Heart left ventricle (tissue), 16 donors: Measurements from ENCODE around the gene MAPK14. TPM values are rescaled to one million over a fixed set of nuclear protein-coding genes. Genes with fewer than 3 reads are reported as not detected.

Experiments
- ATAC-seq, 4 donors: fragments of 200-7000 bp; cut with Tn5 transposase; one replicate each; pipeline ENCODE4 v1.9.1; 2020 to 2022; ENCODE audit warnings: moderate library complexity in 4 of 4, mild to moderate bottlenecking in 3 of 4, moderate number of reproducible peaks in 1 of 4
- DNase-seq, 5 donors: peaks; one replicate each; pipeline ENCODE4 v3.0.0-alpha.2; 2020
- H3K27ac ChIP-seq, 12 donors: fragments of 200-600 bp; sonication (generic) in 4 of 12; one replicate each; pipeline versions ENCODE4 v1.5.0 to v1.8.0; 2016 to 2022; ENCODE audit warnings: mild to moderate bottlenecking in 2 of 12
- H3K27me3 ChIP-seq, 9 donors: fragments of 200-600 bp; sonication (generic) in 2 of 9; one replicate each; pipeline versions ENCODE4 v1.5.1 to v1.8.0; 2016 to 2022; ENCODE audit warnings: mild to moderate bottlenecking in 3 of 9
- H3K36me3 ChIP-seq, 9 donors: fragments of 200-600 bp; sonication (generic) in 2 of 9; one replicate each; pipeline versions ENCODE4 v1.5.0 to v1.8.0; 2018 to 2022; ENCODE audit warnings: mild to moderate bottlenecking in 2 of 9
- H3K4me1 ChIP-seq, 12 donors: fragments of 200-600 bp; sonication (generic) in 4 of 12; one replicate each; pipeline versions ENCODE4 v1.5.0 to v1.8.0; 2016 to 2022; ENCODE audit warnings: mild to moderate bottlenecking in 3 of 12
- H3K4me3 ChIP-seq, 12 donors: fragments of 200-600 bp; sonication (generic) in 4 of 12; one replicate each; pipeline versions ENCODE4 v1.5.0 to v1.8.0; 2017 to 2022; ENCODE audit warnings: mild to moderate bottlenecking in 9 of 12, moderate library complexity in 4 of 12
- H3K9me3 ChIP-seq, 12 donors: fragments of 200-600 bp; sonication (generic) in 4 of 12; one replicate each; pipeline versions ENCODE4 v1.5.0 to v1.8.0; 2016 to 2022; ENCODE audit warnings: mild to moderate bottlenecking in 1 of 12
- POLR2A ChIP-seq, 2 donors: fragments of 450-650 bp; IDR thresholded peaks; one replicate each; pipeline ENCODE4 v1.6.1; 2017; ENCODE audit warnings: antibody characterized with exemption in 2 of 2, mild to moderate bottlenecking in 2 of 2, moderate library complexity in 2 of 2
- WGBS, 4 donors: extraction: QIAGEN DNeasy Blood & Tissue Kit in 2 of 4; methylation state at CpG; one replicate each; pipeline versions ENCODE4 v1.1.5 to v1.1.7; 2013 to 2018; 5-methylcytosine and 5-hydroxymethylcytosine counted together
- intact Hi-C, 10 donors: fragments of 100-400 bp; cut with DNase I; formaldehyde crosslinking; loops; one replicate each; pipeline versions ENCODE4 v1.11.1 to v1.14.2; 2022
- polyA plus RNA-seq, 2 donors: library from polyadenylated mRNA; stranded (reverse); fragments of 200-250 nt; gene quantifications; one replicate each; pipeline ENCODE4 v1.2.3, GENCODE V29; 2013
- total RNA-seq, 9 donors: library from RNA; depleted of rRNA in 2 of 9; stranded (reverse); fragments of >200 nt in 2 of 9; fragmentation: NEBNext Ultra II Directional in 3 of 9; extraction: Animal tissue kit (Norgen Biotek cat#: 25700) in 3 of 9; gene quantifications; one replicate each; pipeline versions ENCODE4 v1.1.0 to v1.2.4, GENCODE V29; 2016 to 2023
- TF ChIP-seq, protein P1 (sequence below), 12 donors: fragments of 200-600 bp; sonication (generic) in 4 of 12; IDR thresholded peaks; one replicate each; pipeline versions ENCODE4 v1.5.0 to v1.8.0; 2018 to 2022; ENCODE audit warnings: antibody characterized with exemption in 12 of 12, mild to moderate bottlenecking in 5 of 12
- donor health status: ischemic (EF 13 %, LVEDD 7.1; RV severe dilation, severe dysfunction).
- donor health status: healthy with polysubstance abuse.
- donor health status: DM: no; HTN: yes; CAD: no.
- donor health status: DM: no; HTN: no; CAD: no.
- donor health status: ischemic (EF 25% LVEDD 6.9; RV normal size, moderate dysfunction).
- donor health status: ischemic (EF 25% LVEDD 5.7; RV mildly dilated, moderate dysfunction).
- donor health status: healthy.
- donor health status: DM: yes; HTN: yes; CAD: no.
- donor health status: ischemic (EF 35%, LVEDD 5.7; RV mildly dilated, moderate dysfunction).
- donor health status: nonischemic (EF 11% LVEDD 7.7; RV severe dilation, severe dysfunction).
- donor health status: DM: yes; HTN: yes; CAD: no.
- donor health status: PGD.
- donor health status: ischemic (EF 29% LVEDD 5.4; RV normal size, mild dysfunction).
- donor health status: nonischemic (EF 23%, LVEDD 6.1; RV moderate dilation, normal function).

Gene MAPK14
- total and polyA plus RNA-seq, 11 donors: 7.0 to 46.5 (median 32.3) TPM

DNA sequence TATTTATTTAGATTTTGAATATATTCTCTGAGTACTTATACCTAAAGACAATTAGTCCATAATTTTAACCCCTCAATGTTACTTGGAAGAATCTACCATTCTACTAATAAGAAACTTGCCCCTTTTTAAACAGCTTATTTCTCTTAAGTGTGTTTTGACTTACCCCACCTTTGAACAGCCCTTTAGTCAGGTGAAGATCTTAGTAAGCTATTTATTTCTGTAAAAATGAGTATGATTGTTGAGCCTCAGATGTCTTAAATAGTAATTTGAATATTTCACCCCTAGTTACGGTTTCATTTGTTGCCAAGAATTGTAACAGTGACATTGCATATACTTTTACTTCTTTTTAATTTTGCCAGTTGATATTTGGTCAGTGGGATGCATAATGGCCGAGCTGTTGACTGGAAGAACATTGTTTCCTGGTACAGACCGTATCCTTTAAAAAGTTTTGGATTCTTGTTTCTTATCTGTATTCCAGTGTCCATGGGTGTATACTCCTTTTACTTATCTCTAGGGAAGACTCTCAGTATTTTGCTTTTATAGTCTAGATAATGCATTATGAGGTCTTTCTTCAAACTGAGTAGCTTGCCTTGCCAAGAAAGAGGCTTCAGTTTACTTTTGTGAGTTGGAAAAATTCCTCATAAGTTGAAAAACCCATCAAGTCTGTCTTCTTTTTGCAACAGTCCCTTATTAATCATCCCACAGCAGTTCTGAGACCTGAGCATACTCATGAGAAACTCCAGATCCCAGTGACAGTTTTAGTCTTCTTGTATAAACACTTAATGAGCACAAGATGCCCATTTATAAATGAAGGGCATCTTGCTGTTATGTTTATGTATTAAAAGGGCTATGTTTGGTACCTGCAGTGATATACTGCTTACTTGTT lies 48.8 kb downstream of the MAPK14 start:
- Histone ChIP-seq H3K36me3 (peaks cover 0 to 74% (median 66%) of the 10 kb centered on the region in 9 donors), H3K4me1 (peaks cover 0 to 9% (median 0%) of the 10 kb centered on the region in 12 donors), H3K27ac (peak overlapping the region in 1 of 12 donors; percentile 20), H3K27me3 (no peaks in the 10 kb centered on the region), H3K4me3 (no peak overlapping the region), H3K9me3 (peaks cover 0 to 6% (median 0%) of the 10 kb centered on the region in 12 donors)
- no peak for TF ChIP-seq POLR2A (IDR thresholded peaks at IDR 0.05)
- TF ChIP-seq, protein P1, sequence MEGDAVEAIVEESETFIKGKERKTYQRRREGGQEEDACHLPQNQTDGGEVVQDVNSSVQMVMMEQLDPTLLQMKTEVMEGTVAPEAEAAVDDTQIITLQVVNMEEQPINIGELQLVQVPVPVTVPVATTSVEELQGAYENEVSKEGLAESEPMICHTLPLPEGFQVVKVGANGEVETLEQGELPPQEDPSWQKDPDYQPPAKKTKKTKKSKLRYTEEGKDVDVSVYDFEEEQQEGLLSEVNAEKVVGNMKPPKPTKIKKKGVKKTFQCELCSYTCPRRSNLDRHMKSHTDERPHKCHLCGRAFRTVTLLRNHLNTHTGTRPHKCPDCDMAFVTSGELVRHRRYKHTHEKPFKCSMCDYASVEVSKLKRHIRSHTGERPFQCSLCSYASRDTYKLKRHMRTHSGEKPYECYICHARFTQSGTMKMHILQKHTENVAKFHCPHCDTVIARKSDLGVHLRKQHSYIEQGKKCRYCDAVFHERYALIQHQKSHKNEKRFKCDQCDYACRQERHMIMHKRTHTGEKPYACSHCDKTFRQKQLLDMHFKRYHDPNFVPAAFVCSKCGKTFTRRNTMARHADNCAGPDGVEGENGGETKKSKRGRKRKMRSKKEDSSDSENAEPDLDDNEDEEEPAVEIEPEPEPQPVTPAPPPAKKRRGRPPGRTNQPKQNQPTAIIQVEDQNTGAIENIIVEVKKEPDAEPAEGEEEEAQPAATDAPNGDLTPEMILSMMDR (IDR thresholded peaks at IDR 0.05): no peak
- ATAC-seq (no peak), DNase-seq (no peak)
- WGBS, 4 donors: 85 to 90% (median 88%) methylated on average over 3 of the region's 3 CpGs
- intact Hi-C loops: no loop called here

DNA sequence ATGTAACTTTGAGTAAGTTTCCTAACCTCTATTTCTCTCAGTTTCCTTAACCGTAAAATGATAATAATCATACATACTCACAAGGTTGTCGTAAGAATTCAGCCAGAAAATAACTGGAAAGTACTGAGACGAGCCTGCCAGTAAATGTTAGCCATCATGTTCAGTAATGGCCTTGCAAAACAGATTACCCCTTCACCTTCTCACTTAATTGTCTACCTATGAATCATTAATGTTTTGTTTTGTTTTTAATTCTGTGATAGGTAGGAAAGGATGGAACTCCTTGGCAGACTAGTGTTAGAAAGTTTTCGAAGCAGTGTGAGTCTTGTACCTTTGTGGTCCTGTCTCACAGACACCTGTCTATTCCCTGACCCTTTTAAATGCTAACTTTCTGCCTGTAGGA lies 50.6 kb downstream of the MAPK14 start:
- H3K27ac ChIP-seq: no peak overlapping the region
- WGBS, 4 donors: 90 to 99% (median 96%) methylated on average over 4 of the region's 4 CpGs
- H3K4me1 ChIP-seq: peaks cover 0 to 6% (median 0%) of the 10 kb centered on the region in 12 donors
- H3K4me3 ChIP-seq: no peak overlapping the region
- TF ChIP-seq, protein P1 (IDR thresholded peaks at IDR 0.05): no peak
- no peak for TF ChIP-seq POLR2A (IDR thresholded peaks at IDR 0.05)
- intact Hi-C loops: no loop called here
- DNase-seq (no peak), ATAC-seq (no peak)
- peaks cover 0 to 9% (median 0%) of the 10 kb centered on the region in 12 donors for H3K9me3 ChIP-seq
- H3K36me3 ChIP-seq: peaks cover 0 to 89% (median 80%) of the 10 kb centered on the region in 9 donors
- no peaks in the 10 kb centered on the region for H3K27me3 ChIP-seq

- Histone ChIP-seq H3K27ac (no peak overlapping the region), H3K9me3 (peaks cover 0 to 9% (median 0%) of the 10 kb centered on the region in 12 donors), H3K27me3 (no peaks in the 10 kb centered on the region), H3K4me3 (no peak overlapping the region), H3K4me1 (no peaks in the 10 kb centered on the region), H3K36me3 (peaks cover 0 to 95% (median 93%) of the 10 kb centered on the region in 9 donors)
- 90 to 98% (median 94%) methylated on average over 2 of the region's 2 CpGs for WGBS, 4 donors
- intact Hi-C loops: no loop called here
- DNase-seq (no peak), ATAC-seq (no peak)
- TF ChIP-seq POLR2A (IDR thresholded peaks at IDR 0.05): no peak
- TF ChIP-seq, protein P1 (IDR thresholded peaks at IDR 0.05): no peak
Observed at GRCh38 chr6:36079601-36080000, 52.0 kb downstream of the MAPK14 start.

- Histone ChIP-seq H3K27ac (no peak overlapping the region), H3K9me3 (peaks cover 0 to 9% (median 0%) of the 10 kb centered on the region in 12 donors), H3K4me3 (no peak overlapping the region), H3K36me3 (peaks cover 0 to 84% (median 76%) of the 10 kb centered on the region in 9 donors), H3K27me3 (no peaks in the 10 kb centered on the region), H3K4me1 (no peaks in the 10 kb centered on the region)
- ATAC-seq: no peak
- 87 to 100% (median 100%) methylated on average over 1 of the region's 1 CpG for WGBS, 4 donors
- no peak for TF ChIP-seq POLR2A (IDR thresholded peaks at IDR 0.05)
- TF ChIP-seq, protein P1 (IDR thresholded peaks at IDR 0.05): no peak
- DNase-seq: no peak
- intact Hi-C loops: no loop called here
Observed at GRCh38 chr6:36082318-36082717, 54.7 kb downstream of the MAPK14 start.
